Activated naive CD4-positive, alpha-beta T cell treated with anti-CD3 and anti-CD28 coated beads, Interleukin-2, amount 50 U/mL, for 24 hours (primary cell): ENCODE data around the gene ME1.
"Not testable (repeated sequence)": the region's sequence is repeated elsewhere in the genome, so short reads cannot be mapped to it uniquely, and the experiment has no call there.

Experiments used
- H3K27ac Mint-ChIP-seq: one replicate; pipeline ENCODE4 v1.8.0; 2021; ENCODE audit warnings: mild to moderate bottlenecking, mixed read lengths
- H3K27me3 Mint-ChIP-seq: one replicate; pipeline ENCODE4 v1.8.0; 2021; ENCODE audit warnings: mixed read lengths
- H3K36me3 Mint-ChIP-seq: one replicate; pipeline ENCODE4 v1.8.0; 2021; ENCODE audit warnings: mixed read lengths
- H3K4me1 Mint-ChIP-seq: one replicate; pipeline ENCODE4 v1.8.0; 2021; ENCODE audit warnings: mixed read lengths
- H3K4me3 Mint-ChIP-seq: one replicate; pipeline ENCODE4 v1.8.0; 2021; ENCODE audit warnings: mild to moderate bottlenecking, mixed read lengths
- H3K9me3 Mint-ChIP-seq: one replicate; pipeline ENCODE4 v1.8.0; 2021; ENCODE audit warnings: mixed read lengths

The ME1 gene

DNA sequence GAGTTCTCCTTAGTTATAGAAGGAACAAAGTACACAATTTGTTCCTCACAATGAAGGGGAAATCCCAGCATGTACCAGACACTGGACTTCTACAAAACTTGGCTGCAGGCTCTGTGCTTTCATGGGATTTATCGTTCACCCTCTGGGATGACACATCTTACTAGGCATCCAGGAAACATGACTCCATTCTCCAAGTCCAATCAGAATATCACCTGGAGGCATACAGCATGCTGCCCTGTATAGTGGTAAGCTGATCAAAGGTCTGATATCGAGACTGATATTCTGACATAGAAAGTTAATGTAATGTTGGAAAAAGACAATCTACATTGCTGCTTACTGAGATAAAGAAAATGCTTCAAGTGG lies 231.0 kb downstream of the ME1 start:
- H3K4me3 Mint-ChIP-seq = no peak overlapping the region
- no peaks in the 10 kb centered on the region for H3K9me3 Mint-ChIP-seq
- H3K27ac Mint-ChIP-seq = no peak overlapping the region
- H3K4me1 Mint-ChIP-seq = peaks cover 7% of the 10 kb centered on the region
- peaks cover 2% of the 10 kb centered on the region for H3K36me3 Mint-ChIP-seq
- H3K27me3 Mint-ChIP-seq = no peaks in the 10 kb centered on the region

DNA sequence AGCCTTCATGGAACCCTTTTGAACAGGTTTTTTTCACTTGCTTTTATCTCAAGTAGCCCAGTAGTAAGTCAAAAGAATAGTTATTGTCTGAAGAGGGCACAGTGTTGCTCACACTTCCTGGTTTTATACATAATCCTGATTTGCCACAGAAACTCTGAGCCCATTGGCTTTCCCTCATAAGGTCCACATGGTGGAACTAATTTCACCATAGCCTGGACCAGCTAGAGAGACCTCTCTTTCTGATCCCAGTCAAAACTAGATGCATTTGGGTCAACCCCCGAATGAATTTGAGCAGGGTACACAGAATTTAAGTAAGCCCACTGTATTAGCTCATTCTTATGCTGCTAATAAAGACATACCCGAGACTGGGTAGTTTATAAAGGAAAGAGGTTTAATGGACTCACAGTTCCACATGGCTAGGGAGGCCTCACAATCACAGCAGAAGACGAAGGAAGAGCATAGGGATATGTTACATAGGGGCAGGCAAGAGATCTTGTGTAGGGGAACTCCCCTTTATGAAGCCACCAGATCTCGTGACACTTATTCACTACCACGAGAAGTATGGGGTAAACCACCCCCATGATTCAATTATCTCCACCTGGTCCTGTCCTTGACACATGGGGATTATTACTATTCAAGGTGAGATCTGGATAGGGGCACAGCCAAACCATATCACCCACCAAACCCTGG lies 231.5 kb downstream of the ME1 start:
- Mint-ChIP-seq H3K9me3 (no peaks in the 10 kb centered on the region), H3K27ac (no peak overlapping the region), H3K4me1 (peaks cover 10% of the 10 kb centered on the region), H3K27me3 (no peaks in the 10 kb centered on the region), H3K4me3 (no peak overlapping the region), H3K36me3 (peaks cover 2% of the 10 kb centered on the region)

DNA sequence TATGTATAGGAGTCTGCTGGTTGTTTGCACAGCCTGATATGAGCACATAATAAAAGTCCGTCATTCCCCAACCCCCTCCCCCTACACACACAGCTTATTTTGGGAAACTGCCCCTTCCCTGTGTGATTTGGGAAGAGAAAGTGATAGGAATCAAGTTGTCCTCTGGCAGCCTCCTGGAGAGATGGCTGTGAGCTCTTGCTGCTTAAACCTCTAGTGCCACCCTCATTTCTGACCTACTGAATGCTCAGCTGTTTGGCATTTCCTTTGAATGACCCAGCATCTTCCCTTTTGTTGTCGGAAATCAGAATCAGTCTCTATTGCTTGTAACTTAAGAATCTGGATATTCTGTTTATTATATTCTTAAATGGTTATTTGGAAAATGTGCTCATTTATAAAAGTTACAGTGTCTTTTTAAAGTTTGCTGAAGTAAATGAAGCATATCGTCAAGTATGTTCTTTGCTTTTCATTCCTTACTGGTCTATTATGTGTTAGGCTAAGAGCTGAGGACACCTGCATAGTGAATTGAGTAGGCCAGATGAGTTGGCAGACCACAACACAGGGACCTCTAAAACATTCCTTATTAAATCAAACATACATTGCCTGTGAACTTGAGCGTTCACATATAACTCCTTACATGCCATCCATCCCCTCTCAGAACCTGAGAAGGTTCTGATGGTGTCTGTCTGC lies 232.2 kb downstream of the ME1 start:
- H3K4me1 Mint-ChIP-seq = peaks cover 15% of the 10 kb centered on the region
- H3K27ac Mint-ChIP-seq = no peak overlapping the region
- no peaks in the 10 kb centered on the region for H3K9me3 Mint-ChIP-seq
- H3K27me3 Mint-ChIP-seq = no peaks in the 10 kb centered on the region
- peaks cover 2% of the 10 kb centered on the region for H3K36me3 Mint-ChIP-seq
- H3K4me3 Mint-ChIP-seq = no peak overlapping the region

DNA sequence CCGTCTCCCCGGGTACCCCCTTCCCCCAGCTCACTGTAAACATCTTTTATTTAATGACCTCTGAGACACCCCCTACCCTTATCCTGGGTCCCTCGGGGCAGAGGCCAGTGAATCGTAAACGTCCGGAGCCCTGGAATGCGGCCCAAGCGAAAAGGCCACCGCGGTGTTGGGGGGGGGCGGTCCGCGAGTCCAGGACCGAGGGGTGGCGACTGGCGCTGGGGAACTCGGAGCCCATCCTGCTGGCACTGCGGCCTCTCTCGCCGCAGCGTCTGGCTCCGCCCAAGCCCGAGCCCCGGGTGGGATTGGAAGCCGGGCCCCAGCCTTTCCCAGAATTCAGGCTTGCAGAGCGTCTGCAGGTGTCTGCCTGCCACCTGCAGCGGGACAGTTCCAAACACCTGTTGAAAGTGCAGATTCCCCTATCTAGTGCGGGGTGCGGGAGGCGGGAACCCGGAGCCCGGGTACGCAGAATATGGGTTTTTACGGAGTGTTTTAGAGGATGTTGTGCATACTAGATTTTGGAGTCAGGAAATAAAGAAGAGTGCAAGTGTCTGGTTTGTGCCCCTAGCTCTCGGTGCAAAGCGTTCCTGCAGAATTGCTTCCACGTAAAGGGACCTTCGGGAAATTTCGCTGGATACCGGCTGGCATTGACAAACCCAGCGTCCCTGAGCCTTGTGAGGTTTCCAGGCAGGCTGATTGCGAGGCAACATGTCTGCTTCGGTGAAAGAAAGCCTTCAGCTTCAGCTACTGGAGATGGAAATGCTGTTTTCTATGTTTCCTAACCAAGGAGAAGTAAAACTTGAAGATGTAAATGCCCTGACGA lies 236.9 kb downstream of the ME1 start:
- Mint-ChIP-seq H3K4me3 (peak overlapping the region; percentile 93), H3K36me3 (peaks cover 4% of the 10 kb centered on the region), H3K9me3 (no peaks in the 10 kb centered on the region), H3K27me3 (no peaks in the 10 kb centered on the region), H3K4me1 (peaks cover 45% of the 10 kb centered on the region), H3K27ac (no peak overlapping the region)

- Mint-ChIP-seq H3K27ac (peak within 1 kb of the TSS; percentile 94), H3K27me3 (no peaks in the 10 kb centered on the region), H3K9me3 (no peaks in the 10 kb centered on the region), H3K4me3 (peak within 1 kb of the TSS; percentile 93), H3K36me3 (peaks cover 4% of the 10 kb centered on the region), H3K4me1 (peaks cover 53% of the 10 kb centered on the region)
Measured at GRCh38 chr6:83192871-83193746, 237.7 kb downstream of the ME1 start, which contains the start of the genes PGM3 and RWDD2A. TSS of gene PGM3 (minus strand) at chr6:83193265. CDS start at chr6:83191012, 2,253 bp downstream. TSS of gene RWDD2A (plus strand) at chr6:83193357. CDS start at chr6:83194452, 1,095 bp downstream.

DNA sequence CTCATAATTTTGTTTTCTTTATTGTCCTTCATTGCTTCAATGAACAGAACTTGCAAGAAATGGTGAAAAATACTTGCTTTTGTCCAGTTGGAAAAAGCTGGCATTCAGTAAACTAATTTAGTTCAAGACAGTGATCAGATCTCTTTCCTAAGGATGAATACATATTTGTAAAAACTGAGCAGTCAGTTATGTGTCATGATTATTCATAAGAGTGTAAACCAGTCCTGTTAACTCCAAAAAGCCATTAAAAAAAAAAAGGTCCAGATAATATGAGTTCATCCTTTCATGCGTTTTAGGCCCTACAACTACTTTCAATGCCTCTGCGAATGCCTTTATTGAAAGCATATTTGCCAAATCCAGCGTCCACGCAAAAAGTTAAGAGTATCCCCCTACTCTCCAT lies 238.4 kb downstream of the ME1 start:
- Mint-ChIP-seq H3K4me1 (peaks cover 57% of the 10 kb centered on the region), H3K27me3 (no peaks in the 10 kb centered on the region), H3K4me3 (peak overlapping the region; percentile 93), H3K9me3 (no peaks in the 10 kb centered on the region), H3K27ac (peak overlapping the region; percentile 92), H3K36me3 (peaks cover 4% of the 10 kb centered on the region)

DNA sequence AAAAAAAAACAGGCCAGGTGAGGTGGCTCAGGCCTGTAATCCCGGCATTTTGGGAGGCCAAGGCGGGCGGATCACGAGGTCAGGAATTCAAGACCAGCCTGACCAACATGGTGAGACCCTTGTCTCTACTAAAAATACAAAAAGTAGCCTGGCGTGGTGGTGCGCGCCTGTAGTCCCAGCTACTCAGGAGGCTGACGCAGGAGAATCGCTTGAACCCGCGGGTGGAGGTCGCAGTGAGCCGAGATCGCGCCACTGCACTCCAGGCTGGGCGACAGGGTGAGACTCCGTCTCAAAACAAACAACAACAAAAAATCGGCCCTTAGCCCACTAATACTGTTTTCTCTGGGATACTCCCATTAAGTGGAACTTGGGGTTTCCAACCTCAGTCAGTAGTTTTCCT lies 238.9 kb downstream of the ME1 start:
- not testable (repeated sequence) for H3K27ac Mint-ChIP-seq, H3K36me3 Mint-ChIP-seq, H3K27me3 Mint-ChIP-seq, H3K9me3 Mint-ChIP-seq
- Mint-ChIP-seq H3K4me1 (peaks cover 57% of the 10 kb centered on the region), H3K4me3 (peak overlapping the region; percentile 93)

- Mint-ChIP-seq H3K4me3 (no peak overlapping the region), H3K36me3 (peaks cover 6% of the 10 kb centered on the region), H3K4me1 (peaks cover 51% of the 10 kb centered on the region), H3K27ac (no peak overlapping the region), H3K27me3 (no peaks in the 10 kb centered on the region), H3K9me3 (no peaks in the 10 kb centered on the region)
Measured at GRCh38 chr6:83190626-83191025, 240.2 kb downstream of the ME1 start.

GRCh38 chr6:83188501-83188900 lies 242.3 kb downstream of the ME1 start:
- Mint-ChIP-seq H3K27ac (no peak overlapping the region), H3K4me1 (peaks cover 53% of the 10 kb centered on the region), H3K27me3 (no peaks in the 10 kb centered on the region), H3K36me3 (peaks cover 10% of the 10 kb centered on the region), H3K4me3 (no peak overlapping the region), H3K9me3 (no peaks in the 10 kb centered on the region)

DNA sequence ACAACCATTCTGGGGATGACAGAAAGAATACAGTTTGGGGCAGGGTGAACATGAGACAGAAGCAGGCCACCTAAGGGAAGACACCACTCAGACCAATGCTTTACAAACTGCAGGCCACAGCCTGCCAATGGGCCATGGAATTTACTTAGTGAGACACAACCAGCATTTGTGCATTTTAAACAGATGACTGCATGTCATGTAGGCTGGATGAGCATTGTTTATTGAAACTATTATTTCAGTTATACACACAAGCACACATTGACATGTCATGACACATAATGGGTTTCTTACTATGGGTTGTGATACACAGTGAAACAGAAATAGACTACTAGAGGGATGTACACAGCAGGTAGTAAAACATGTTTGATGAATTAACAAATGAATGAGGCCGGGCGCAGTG lies 245.8 kb downstream of the ME1 start:
- H3K36me3 Mint-ChIP-seq = peaks cover 17% of the 10 kb centered on the region
- no peak overlapping the region for H3K4me3 Mint-ChIP-seq
- no peaks in the 10 kb centered on the region for H3K9me3 Mint-ChIP-seq
- H3K4me1 Mint-ChIP-seq = peaks cover 40% of the 10 kb centered on the region
- no peaks in the 10 kb centered on the region for H3K27me3 Mint-ChIP-seq
- no peak overlapping the region for H3K27ac Mint-ChIP-seq

DNA sequence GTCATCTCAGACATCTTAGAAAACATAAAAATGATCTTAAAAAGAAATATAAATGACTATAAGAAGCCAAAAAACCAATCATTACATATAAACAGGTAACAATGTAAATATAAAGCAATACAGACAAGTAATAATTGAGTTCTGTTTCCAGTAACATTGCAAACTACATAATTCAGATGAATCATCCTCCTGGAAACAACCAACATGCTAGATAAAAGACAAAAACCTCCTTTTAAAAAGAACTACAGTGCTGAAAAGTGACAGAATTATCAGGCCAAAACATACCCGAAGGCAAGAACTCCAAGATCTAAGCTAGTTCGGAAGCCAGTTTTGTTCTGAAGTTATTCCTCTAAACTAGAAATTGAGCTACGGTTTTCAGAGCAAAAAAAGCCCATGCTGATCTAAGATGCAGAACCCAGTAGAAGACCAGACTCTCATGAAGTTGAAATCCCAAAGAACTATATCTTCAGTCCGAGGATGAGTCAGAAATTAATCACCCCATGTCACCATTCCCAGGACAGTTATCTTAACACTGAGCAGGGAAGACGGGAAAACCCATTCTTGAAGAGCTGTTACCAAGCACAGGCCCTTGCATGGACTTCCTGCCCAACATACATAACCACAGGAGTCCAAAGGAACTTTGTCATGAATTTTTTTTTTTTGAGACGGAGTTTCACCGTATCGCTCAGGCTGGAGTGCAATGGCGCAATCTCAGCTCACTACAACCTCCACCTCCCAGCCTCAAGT lies 247.6 kb downstream of the ME1 start:
- peaks cover 15% of the 10 kb centered on the region for H3K36me3 Mint-ChIP-seq
- peak overlapping the region; percentile 37 for H3K27ac Mint-ChIP-seq
- H3K9me3 Mint-ChIP-seq = no peaks in the 10 kb centered on the region
- H3K4me3 Mint-ChIP-seq = no peak overlapping the region
- peaks cover 23% of the 10 kb centered on the region for H3K4me1 Mint-ChIP-seq
- no peaks in the 10 kb centered on the region for H3K27me3 Mint-ChIP-seq

- Mint-ChIP-seq H3K4me3 (no peak overlapping the region), H3K36me3 (peaks cover 15% of the 10 kb centered on the region), H3K9me3 (no peaks in the 10 kb centered on the region), H3K27me3 (no peaks in the 10 kb centered on the region), H3K27ac (peak overlapping the region; percentile 1), H3K4me1 (peaks cover 18% of the 10 kb centered on the region)
Measured at GRCh38 chr6:83182114-83182513, 248.7 kb downstream of the ME1 start.

GRCh38 chr6:83180426-83180950 lies 250.4 kb downstream of the ME1 start:
- H3K4me1 Mint-ChIP-seq = peaks cover 18% of the 10 kb centered on the region
- H3K4me3 Mint-ChIP-seq = no peak overlapping the region
- no peaks in the 10 kb centered on the region for H3K27me3 Mint-ChIP-seq
- H3K36me3 Mint-ChIP-seq = peaks cover 11% of the 10 kb centered on the region
- H3K27ac Mint-ChIP-seq = no peak overlapping the region
- H3K9me3 Mint-ChIP-seq = no peaks in the 10 kb centered on the region

- peaks cover 10% of the 10 kb centered on the region for H3K36me3 Mint-ChIP-seq
- H3K4me3 Mint-ChIP-seq = no peak overlapping the region
- H3K9me3 Mint-ChIP-seq = no peaks in the 10 kb centered on the region
- H3K27ac Mint-ChIP-seq = no peak overlapping the region
- peaks cover 6% of the 10 kb centered on the region for H3K4me1 Mint-ChIP-seq
- no peaks in the 10 kb centered on the region for H3K27me3 Mint-ChIP-seq
Measured at GRCh38 chr6:83176246-83176645, 254.6 kb downstream of the ME1 start.
